GM19452 (cell line): Measurements from ENCODE around the gene HCN1.
"Not testable (repeated sequence)": the region's sequence is repeated elsewhere in the genome, so short reads cannot be mapped to it uniquely, and the experiment has no call there.

Experiments
- ATAC-seq: cut with Tn5 transposase; IDR thresholded peaks from one replicate; pipeline ENCODE4 v1.9.1; 2021; ENCODE audit not compliant: unreplicated experiment

Gene HCN1

DNA sequence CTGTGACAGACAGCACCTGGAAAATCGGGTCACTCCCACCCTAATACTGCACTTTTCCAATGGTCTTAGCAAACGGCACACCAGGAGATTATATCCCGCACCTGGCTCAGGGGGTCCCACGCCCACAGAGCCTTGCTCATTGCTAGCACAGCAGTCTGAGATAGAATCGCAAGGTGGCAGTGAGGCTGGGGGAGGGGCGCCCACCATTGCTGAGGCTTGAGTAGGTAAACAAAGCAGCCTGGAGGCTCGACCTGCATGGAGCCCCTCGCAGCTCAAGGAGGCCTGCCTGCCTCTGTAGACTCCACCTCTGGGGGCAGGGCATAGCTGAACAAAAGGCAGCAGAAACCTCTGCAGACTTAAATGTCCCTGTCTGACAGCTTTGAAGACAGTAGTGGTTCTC lies 383.6 kb downstream of the HCN1 start:
- ATAC-seq = not testable (repeated sequence)

DNA sequence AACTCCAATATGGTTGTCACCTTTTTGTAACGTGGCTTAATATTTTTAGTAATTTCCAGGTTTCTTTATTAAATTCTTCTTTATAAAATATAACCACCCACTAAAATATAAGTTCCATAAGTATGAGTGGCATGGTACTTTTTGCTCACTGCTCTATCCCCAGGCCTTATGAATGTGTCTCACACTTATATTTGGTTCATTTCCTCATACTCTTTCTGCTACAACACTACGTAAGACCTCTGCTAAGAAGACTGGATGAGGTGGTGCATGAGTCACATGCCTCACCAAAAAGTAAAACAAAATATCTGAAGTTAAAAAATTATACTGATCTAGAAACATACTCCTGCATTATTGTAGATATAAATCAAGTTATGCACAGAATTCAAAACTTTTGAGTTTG lies 400.9 kb downstream of the HCN1 start:
- no peak for ATAC-seq

DNA sequence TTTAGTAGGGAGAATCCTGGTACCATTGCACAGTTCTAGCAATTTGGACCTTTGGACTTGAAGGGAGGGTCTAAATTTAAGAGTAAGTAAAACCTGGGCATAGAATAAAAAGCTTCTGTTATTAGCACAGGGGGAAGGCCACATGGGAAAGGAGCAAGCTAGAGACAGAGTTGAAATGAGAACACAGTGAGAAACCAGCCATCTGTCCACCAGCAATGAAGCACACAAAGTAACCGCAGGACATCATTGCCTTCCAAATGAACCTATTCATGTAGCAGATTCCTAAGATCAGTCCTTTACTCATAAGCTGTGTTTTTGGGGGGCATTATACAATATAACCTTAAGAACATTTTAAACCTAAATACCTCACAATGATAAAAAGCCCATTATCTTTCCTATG lies 407.4 kb downstream of the HCN1 start:
- ATAC-seq = no peak

DNA sequence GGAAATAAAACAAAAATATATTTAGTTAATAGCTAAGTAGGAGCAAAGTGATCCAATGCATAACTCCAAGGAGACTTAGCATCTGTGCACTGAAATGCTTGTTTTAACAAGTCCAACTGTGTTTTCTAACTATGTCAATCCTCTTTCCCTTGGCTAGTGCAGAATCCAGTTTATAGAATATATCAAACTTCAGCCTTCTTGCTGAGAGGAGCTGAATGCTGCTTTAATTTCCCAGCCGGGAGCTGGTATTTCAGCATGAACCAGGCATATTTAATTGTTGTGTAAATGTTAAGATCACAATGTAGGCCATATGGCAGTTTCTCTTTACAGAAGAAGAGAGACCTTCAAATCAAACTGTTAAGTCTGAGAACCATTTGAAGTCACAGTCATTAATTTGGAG lies 411.7 kb downstream of the HCN1 start:
- no peak for ATAC-seq

DNA sequence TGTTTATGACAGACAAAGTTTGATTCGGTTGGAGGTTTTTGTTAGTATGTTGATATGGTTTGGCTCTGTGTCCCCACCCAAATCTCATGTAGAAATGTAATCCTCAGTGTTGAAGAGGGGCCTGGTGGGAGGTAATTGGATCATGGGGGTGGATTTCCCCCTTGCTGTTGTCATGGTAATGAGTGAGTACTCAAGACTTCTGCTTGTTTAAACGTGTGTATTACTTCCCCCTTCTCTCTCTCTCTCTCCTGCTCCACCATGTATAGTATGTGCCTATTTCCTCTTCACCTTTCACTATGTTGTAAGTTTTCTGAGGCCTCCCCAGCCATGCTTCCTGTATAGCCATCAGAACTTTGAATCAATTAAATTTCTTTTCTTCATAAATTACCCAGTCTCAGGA lies 415.1 kb downstream of the HCN1 start:
- no peak for ATAC-seq

DNA sequence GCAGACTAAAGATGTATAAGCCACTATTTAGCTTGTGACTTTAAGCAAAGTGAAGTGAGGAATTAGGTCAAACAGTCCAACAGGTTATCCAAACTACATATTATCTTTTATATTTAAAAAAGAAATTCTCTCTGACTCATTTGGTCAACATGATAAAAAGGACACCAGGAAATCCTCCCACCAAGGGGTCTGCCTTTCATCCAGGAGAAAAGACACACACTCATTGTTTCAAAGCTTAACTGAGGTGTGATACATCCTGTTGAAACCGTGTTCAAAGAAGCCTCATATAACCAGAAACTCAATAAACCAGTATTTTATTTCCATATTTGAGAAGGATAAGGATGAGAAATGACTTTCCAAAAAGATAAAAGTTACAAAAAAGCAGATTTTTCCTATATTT lies 417.1 kb downstream of the HCN1 start:
- ATAC-seq = no peak

DNA sequence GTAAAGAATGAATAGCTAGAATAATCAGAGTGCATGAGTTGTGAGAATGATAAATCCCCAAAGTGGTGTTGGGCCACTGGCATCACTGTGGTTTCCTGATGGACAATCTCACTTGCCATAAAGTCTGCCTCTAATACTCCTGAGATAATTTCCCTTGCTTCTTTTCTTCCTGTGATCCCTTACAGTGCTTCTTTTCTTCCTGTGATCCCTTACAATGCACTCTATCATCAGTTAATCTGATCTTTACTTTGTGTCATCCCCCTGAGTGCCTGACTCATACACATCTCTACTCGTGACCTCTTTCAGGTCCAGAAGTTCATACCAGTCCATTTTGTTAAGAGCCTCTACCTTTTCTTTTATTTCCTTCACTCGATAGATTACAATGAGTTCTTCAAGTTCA lies 418.3 kb downstream of the HCN1 start:
- ATAC-seq = no peak

DNA sequence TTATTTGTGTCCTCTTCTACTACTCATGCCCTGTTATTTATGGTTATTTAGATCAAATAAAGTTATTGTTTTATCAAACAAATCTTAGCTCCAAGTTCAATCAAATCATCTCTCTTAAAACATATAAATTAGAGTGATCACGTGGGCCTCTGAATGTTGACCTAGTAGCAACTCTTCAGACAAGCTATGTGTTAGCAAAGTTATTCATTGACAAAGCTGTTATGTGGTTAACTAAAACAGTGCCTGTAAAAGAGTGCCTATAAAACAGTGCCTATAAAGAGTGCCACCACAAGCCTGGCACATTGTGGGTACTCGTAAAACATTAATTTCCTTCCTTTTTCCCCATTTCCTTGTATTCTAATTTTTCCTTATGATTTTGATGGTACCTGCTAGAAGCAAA lies 421.9 kb downstream of the HCN1 start:
- no peak for ATAC-seq

DNA sequence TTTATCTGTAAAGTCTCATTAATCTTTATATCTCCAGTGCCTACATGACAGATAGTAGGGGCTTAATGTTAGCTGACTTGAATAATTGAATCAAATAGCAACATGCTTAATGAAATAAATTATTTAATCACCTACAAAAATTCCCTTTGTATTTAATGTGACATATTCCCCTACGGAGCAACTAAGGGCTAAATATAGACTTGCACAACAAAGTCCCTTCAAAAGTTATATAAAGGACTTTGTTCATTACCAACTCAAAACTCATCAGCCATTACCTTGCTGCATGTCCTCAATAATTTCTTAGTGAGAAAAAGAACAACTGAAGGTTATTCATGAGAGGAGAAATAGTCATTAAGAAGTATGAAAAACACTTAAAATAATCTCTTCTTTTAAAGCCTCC lies 424.6 kb downstream of the HCN1 start:
- ATAC-seq = no peak

DNA sequence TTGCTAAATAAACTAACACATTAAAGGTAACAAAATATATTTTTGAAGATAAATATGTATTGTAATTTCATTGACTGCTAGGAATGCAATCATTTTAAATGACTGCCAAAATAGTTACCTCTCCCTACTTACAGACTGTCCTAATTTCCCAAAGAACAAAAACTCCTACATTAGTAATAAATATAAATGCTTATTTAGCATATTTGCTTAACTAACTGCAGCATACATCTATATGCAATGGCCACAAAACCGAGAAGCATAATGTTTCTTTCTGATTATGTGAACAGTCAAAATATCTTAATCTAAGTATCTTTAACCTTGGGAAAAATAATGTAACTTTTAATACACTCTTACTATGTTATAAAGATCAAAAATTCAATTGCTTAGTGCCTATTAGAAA lies 431.7 kb downstream of the HCN1 start:
- ATAC-seq = no peak

DNA sequence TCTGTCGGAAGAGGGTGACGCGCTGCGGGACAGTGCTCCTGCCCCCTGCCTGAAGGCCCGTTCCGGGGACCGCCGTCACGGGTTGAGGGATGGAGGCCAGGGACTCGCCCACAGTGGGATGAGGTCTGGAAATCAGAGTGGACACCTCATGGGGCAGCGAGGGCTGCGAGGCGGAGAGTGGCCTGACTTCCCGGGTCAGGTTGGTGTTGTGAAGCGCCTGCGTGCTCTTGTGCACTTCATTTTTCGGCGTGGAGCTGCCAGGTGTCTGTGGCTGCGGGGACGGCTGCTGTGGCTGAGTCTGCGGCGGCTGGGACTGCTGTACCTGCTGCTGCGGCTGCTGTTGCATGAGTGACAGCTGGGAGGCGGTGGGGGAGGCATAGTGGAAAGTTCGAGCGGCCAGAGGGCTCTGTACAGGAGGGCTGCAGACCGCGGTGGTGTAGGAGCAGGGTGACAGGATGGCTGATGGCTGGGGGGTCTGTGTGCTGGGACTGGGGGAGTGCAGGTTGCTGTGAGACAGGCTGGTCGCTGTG lies 434.1 kb downstream of the HCN1 start:
- no peak for ATAC-seq

DNA sequence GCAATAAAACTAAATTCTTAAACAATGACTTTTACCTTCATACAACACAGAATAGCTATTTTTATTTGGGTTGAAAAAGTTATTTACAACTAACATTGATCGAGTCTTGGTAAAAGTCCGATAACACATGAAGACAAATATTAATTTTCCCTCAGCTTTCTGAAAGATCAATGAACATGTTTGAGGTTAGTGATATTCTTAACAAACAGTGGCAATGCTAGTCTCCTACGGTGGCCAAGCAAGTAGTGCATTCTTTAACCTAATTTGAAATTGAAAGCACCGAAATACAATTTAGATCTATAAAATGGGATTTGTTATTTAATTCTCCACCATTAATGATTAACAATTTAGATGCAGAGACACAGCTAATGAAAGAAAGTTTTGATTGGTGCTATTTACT lies 435.1 kb downstream of the HCN1 start:
- no peak for ATAC-seq

DNA sequence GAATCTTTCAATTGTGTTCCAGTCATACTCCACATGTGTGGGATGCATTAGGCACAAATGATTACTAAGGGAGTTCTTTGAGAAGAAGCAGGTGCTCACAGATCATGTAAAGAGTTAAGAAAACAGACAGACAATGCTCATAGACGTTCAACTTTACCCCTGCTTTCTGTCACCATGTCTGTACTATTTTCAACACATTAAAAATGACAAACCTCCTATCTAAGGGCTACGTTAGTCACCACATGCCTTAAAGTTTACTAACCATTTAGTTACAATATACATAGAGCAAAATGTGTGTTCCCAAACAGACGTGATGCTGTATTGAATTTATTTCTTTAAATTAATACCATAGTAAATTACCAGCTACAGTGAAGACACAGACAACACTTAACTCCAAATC lies 435.9 kb downstream of the HCN1 start:
- no peak for ATAC-seq

DNA sequence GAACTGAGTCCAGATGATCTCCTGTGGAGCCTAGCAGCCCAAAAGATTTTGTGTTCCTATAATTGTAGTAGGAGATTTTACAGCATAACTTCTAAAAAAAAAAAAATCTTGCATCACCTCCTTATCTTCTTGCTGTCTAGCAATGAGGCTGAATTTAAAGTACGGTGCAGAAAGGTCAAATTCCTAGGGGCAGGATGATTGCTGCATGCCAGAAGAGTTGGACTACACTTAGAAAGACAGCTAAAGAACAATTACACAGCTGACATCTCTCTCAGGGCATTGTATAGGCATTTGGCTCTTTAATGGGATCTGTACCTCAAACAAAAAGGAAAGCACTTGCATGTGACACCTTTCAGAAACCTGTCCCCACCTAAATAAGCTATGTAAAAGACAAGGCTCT lies 443.2 kb downstream of the HCN1 start:
- no peak for ATAC-seq

DNA sequence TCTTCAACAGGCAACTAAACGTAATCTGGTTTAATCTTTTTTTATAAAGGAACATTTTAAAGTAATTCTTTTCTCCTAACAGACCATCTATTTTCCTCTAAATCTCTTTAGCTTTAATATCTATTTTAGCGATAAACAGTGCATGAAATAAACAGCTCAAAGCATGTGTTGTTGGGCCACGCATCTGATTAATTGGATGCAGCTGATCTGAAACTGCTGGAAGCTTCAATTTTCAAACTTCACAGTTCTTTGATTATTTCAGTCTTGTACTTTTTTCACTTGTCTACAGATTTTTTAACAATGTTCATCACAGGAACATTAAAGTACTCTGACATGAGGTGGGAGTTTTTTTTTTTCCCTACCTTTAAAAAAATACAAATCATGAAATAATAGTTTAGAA lies 443.6 kb downstream of the HCN1 start:
- no peak for ATAC-seq

DNA sequence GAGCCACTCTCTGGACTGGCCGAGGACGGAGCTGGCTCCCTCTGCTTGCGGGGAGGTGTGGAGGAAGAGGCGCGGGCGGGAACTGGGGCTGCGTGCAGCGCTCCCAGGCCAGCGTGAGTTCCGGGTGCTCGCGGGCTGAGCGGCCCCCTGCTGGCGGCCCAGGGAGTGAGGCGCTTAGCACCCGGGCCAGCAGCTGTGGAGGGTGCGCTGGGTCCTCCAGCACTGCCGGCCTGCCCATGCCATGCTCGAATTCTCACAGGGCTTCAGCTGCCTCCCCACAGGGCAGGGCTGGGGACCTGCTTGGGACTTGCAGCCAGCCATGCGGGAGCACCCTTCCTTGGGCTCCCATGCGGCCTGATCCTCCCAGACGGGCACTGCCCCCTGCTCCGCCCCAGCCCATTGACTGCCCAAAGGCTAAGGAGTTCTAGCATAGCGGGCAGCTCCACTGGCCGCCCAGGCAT lies 470.6 kb downstream of the HCN1 start:
- ATAC-seq = no peak

DNA sequence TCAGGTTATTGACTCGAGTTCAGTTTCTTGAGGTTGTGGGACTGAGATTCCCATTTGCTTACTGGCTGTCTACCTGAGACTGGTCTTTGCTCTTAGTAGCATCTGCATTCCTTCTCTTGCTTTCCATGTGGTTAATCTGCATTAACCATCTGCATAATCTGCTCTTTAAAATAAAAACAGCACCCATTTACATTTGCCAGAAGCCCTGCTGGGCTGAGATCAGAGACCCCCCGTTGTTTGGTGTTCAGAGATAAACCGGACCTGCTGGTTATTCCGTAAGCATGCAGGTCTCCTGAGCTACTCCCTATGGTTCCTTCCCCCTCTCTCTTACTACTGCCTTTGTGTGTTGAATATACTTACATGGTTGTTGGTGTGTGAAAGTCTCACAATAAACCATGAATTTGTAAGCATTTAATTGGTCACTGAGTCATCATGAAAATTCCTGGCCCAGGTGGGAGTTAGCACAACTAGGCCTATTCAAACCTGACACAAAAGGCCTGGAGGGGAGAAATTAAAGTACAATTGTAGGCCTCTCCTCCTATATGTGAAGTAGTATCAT lies 490.7 kb downstream of the HCN1 start:
- no peak for ATAC-seq
